ENCODE measurements around the gene FLCN.

GRCh38 chr17:17206913-17207335 is 30.0 kb downstream of the FLCN start:
- no peak for TF ChIP-seq CTCF (IDR thresholded peaks at IDR 0.05; ENCODE audit: insufficient read depth, low read length)
- TF ChIP-seq POLR2AphosphoS5 (IDR thresholded peaks at IDR 0.05; ENCODE audit: low read depth), result no peak
